Colon (tissue), 2 donors: Measurements from ENCODE around the gene CDC23.
"Not testable (repeated sequence)": the region's sequence is repeated elsewhere in the genome, so short reads cannot be mapped to it uniquely, and the experiment has no call there.

Experiments
- FAIRE-seq: peaks from 2 replicates; lab custom pipeline; 2012; peaks lifted over from hg19 to GRCh38; lab: Jason Lieb, UNC
- donor health status: control.
- donor health status: control.

Gene CDC23

DNA sequence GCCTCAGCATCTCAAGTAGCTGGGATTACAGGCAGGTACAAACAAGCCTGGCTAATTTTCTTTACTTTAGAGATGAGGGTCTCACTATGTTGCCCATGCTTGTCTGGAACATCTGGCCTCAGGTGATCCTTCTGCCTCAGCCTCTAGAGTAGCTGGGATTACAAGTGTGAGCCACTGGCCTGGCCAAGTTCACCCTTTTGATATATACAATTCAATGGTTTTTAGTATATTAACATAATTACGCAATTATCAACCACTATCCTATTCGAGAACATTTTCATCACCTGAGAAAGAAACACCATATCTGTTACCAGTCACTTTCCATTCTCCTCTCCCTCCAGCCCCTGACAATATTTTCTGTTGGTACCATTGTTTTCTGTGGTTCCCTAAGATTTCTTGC lies 3.7 kb upstream of the CDC23 start:
- no peak for FAIRE-seq

DNA sequence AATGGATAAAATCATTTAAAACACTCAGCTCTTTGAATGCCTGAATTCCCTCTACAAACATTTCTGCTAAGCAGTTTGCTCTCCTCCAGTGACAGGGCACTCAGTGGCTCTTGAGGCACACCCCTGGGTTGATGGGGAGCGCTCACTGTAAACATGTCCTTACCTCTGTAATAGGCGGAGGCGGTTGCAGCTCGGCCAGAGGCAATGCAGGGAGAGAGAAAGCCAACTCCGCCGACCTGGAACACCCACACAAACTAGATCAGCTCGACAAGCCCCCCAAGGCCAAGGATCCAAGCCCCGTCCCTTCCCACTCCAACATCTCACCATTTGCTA lies 329 bp downstream of the CDC23 start:
- no peak for FAIRE-seq

DNA sequence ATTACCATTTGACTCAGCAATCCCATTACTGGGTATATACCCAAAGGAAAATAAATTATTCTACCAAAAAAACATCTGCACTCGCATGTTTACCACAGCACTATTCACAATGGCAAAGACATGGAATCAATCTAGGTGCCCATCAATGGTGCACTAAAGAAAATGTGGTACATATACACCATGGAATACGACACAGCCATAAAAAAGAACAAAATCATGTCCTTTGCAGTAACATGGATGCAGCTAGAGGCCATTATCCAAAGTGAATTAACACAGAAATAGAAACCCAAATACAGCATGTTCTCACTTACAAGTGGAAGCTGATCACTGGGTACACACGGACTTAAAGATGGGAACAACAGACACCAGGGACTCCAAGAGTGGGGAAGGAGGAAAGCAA lies 2.1 kb downstream of the CDC23 start:
- FAIRE-seq = no peak

DNA sequence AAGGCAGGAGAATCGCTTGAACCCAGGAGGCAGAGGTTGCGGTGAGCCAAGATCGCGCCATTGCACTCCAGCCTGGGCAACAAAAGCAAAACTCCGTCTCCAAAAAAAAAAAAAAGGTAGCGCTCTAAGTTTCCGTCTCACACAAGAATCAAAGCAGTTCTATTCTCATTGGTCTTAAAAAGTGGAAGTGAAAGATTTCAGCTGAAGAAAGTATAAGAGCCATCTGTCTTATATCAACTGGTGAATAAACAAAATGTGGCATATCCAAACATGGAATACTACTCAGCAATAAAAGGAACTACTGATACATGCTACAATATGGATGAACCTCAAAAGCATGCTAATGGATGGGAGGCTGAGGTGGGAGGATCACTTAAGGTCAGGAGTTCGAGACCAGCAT lies 19.3 kb downstream of the CDC23 start:
- not testable (repeated sequence) for FAIRE-seq

DNA sequence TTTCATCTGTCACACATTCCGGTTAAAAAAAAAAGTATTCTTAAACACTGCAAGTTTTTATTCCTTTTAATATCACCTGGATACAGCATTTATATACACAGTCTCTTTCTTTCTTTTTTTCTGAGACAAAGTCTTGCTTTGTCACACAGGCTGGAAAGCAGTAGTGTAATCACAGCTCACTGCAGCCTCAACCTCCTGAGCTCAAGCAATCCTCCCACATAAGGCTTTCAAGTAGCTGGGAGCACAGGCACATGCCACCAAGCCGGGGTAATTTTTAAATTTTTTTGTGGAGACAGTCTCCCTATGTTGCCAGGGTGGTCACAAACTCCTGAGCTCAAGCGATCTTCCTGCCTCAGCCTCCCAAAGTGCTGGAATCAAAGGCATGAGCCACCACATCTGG lies 20.3 kb downstream of the CDC23 start:
- no peak for FAIRE-seq

DNA sequence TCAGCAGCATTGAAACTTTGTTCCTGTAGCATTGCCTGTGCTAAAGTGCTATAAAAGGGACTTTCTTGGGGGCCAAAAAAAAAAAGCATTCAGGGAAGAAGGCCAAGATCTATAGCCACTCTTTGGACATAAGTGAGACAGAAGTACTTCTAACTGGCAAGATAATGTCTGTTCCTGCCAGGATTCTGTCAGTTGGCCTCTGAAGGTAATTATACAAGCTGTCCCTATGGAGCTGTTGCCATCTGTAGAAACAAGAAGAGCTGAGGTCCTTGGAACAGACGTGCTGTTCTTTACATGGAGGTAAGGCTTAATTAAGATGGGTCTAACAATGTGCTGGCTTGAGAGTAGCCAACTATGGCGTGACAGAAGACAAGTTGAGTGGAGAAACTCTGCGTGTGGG lies 24.5 kb downstream of the CDC23 start:
- no peak for FAIRE-seq

DNA sequence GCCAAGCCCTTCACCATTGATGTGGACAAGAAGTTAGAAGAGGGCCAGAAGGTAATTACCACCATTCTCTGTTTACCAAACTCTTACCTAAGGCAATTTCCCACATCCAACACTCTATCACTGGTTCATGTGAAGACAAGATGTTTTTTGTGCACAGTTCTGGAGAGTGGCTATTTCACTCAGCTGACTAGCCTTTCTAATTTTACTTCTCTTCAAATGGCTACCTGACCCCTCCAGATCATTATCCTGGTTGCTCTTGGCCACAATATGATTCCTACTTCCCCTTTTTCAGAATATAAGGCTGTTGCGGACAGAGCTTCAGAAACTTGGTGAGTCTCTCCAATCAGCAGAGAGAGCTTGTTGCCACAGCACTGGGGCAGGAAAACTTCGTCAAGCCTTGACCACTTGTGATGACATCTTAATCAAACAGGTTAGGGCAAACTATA lies 27.1 kb downstream of the CDC23 start:
- no peak for FAIRE-seq

DNA sequence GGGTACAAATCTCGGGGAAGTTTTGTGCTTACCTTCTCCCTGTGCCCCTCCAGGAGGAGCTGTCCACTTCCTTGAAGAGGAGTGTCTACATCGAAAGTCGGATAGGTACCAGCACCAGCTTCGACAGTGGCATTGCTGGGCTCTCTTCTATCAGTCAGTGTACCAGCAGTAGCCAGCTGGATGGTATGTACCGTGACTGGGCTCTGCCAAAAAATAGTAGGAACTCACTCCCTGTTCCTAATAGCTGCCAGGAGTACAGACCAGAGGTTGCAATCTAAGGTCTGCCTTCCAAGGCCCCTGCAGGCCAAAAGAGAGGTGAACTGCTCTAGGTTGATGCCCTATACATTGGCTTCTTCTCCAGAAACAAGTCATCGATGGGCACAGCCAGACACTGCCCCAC lies 30.3 kb downstream of the CDC23 start:
- FAIRE-seq = no peak

DNA sequence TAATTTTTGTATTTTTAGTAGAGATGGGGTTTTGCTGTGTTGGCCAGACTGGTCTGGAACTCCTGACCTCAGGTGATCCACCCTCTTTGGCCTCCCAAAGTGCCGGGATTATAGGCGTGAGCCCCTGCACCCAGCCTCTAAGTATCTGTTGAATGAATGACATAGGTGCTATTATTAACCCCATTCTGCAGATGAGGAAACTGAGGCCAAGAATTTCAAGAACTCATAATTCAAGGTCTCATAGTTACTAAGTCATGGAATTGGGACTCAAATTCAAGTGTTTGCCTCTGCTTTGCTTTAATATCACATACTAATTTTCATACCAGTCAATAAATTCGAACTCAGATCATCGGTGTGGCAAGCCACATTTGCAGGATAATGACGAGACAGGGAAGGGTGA lies 32.3 kb downstream of the CDC23 start:
- FAIRE-seq = no peak

DNA sequence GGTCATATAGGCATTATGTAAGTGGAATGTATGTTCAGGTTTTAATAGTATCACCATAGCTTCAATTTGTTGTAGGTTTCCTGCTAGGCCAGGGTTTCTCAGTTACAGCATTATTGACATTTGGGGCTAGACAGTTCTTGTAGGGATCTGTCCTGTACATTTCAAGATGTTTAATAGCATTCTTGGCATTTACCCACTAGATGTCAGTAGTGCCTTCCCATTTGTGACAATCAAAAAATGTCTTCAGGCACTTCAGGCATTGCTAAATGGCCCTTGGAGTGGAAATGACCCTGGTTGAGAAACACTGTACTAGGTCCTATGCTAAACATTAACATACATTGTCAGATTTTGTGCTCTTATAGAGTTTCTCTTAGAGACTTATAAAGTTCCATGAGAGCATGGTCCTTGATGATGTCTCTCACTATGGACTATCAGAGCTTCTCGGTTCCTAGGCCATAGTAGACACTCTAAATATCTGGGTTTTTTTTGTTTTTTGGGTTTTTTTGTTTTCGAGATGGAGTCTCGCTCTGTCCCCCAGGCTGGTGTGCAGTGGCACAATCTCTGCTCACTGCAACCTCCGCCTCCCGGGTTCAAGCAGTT lies 32.8 kb downstream of the CDC23 start:
- no peak for FAIRE-seq

DNA sequence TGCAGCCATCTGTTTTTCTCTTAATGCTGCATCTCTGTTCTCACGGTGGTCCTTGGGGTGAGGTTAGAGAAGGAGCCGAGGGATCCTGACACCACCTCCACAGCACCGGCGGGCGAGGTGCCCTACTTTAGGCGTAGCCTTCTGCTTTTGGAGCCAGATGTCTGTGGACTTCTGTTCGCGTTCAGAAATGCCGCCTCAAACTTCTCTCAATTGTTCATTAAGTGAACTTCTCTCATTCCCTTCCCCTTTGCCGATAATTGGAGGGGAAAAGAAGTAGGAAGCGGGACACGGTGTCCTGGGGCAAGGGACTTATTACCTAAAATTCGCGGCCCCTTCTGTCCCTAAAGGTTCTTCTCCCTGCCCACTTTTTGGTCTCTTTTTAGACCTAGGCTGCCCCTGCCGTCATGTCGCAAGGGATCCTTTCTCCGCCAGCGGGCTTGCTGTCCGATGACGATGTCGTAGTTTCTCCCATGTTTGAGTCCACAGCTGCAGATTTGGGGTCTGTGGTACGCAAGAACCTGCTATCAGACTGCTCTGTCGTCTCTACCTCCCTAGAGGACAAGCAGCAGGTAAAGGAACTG lies 33.8 kb downstream of the CDC23 start:
- no peak for FAIRE-seq

DNA sequence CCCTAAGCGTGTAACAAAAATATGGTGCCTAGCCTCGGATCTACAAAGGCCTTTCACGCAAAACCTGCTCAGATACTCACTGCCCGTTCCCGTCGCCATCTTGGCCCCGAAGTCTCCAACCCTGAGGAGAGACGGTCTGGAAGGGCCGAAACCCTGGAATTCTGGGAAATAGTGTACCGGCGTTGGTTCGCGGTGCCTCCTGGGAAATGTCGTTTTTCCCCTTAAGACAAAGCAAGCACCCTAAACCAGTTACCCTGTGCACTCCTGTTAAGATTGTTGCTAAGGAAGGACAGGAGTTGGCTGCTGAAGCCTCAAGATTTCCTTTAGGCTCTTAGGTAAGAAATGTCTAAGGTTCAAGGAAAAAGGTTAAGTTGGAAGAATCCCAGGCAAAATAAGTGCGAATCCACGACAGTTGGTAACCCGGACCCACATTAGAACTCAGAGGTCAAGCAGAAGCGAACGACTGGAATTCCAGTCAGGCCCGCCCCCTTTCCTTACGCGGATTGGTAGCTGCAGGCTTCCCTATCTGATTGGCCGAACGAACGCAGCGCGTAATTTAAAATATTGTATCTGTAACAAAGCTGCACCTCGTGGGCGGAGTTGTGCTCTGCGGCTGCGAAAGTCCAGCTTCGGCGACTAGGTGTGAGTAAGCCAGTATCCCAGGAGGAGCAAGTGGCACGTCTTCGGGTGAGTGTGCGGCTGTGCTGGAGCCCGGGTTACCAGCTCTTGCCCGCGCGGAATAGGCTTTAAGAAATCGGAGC lies 34.4 kb downstream of the CDC23 start, which contains the start of the genes BRD8 and KIF20A:
BRD8 (minus strand) TSS at position 115 of the 761 bp plus-strand sequence; CDS start at position 99, 16 bp downstream.
KIF20A (plus strand) TSS at position 597 of the 761 bp plus-strand sequence. CDS start 569 bp downstream, outside the sequence.
- FAIRE-seq = no peak

DNA sequence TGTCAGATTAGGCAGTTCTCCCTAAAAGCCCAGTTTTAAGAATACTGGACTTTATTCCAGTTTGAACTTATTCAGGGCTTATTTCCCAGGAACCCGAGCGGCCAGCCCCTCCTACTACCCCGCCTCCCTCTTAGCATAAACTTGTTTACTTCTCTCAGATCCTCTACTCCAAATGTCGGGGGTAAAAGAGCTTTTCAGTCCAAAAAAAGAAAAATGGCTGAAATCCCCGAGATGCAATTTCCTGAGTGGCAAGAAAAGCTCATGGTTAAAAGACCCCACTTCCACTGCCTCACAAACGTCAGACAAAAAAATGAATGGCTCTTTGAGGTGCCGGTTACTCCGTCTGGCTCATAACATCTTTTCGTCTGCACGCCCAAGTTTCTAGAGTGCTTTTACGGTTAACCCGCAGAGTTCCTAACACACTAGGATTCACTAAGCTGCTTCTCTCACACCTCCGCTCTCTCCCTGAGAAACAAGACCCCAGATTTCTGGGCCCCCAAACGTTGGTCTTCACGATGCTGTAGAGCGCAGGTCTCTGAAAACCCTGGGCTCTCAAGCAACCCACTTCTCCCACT lies 35.1 kb downstream of the CDC23 start:
- no peak for FAIRE-seq

DNA sequence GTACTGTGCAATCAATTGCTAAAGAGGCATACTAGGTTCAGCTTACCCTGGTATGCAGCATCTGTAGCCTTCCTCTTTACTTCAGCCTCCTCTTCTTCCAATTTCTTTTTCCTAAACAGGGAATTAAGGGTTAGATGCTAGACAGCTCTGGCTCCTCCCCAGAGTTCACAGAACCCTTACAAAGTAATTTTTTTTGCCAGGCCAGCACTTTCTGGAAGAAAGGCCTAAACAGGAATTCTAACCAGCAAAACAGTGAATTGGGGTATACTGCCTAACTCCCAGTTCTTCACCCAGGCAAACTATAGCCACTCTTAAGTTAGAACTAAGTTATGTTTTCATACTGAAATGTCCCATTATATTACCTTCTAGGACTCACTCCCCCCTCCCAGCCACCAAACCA lies 42.8 kb downstream of the CDC23 start:
- no peak for FAIRE-seq

DNA sequence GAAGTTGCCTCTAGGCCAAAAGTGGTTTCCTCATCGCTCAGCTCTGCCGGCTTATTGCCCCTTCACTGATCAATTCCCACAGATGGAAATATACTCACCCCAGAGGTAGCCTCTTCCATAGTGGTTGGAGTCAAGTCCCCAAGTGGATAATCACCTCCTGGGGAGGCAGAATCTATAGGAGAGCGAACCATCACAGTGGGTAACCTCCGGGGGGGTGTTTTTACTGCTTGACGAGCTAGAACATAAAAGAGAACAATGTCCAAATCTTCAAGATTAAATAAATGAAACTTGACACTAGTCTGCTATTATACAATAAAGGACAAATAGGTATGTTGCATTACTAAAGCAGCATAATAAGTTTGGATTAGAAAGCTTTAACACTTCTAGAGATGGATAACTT lies 44.0 kb downstream of the CDC23 start:
- no peak for FAIRE-seq

DNA sequence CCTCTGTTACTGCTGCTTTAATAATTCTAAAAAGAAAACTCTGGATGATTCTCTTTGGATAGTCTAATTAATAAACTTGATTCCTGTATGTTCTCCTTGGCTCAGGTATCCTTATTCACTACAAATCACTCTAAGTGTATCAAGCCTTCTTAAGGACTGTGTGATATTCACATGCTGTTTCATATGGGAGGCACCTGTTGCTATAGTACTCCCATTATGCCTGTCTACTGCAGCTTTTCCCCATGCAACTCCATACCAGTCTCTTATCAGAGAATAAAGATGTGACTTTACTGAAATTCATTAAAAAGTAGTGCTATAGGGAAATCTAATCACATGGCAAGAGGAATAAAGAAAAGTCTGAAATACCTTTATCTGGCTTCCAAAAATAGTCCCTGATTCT lies 49.4 kb downstream of the CDC23 start:
- FAIRE-seq = no peak

DNA sequence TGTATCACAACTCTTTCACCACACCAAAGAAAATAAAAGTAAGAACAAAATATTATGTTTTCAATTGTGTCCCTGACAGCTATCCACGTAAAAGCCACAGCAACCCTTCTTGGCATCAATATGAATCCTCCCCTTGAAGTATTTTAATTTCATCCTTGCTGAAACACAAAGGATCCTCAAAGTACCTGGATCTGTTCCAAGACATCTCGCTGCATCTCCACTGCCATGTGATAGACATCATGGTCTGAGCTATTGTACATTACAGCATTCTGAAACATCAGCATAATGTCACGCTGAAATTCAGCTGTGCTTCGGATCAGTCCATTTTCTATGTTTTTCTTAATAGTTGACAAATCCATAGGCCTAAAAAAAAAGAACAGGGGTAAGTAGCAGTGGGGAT lies 52.4 kb downstream of the CDC23 start:
- no peak for FAIRE-seq

DNA sequence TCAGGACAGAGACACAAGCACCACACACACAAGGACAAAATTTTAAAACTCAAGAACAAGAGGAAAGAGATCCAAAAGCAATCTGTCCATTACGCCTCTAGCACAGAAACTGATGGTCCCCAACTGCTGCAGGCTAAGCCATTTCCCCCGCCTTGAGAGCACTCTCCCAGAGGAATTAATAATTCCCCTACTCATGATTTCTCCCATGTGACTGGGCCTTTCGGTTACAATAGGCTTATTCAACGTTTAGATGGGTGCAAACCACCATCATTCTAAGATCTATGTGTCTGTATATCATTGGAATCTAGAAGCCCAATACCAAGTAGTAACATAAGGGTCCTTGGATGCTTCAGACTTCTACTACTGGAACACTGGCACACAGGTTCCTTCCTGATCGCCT lies 53.5 kb downstream of the CDC23 start:
- FAIRE-seq = no peak

DNA sequence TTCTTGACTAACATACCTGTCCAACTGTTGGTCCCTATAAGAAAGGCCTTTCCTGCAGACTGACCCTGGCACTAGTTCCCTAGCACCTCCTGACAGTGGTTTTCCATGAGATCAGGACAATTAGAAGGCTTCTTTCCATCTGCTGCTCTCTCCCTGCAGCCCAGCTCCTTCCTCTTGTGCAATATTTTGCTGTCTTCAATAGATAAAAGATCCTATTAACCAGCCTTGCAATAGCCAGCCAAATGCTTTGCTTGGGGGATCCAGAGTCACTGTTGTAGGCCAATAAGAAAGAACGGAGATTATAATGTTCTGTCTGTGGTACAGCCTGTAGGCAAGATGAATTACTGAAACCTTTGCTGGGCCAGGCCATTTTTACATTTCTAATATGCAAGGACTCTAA lies 55.5 kb downstream of the CDC23 start:
- FAIRE-seq = no peak

DNA sequence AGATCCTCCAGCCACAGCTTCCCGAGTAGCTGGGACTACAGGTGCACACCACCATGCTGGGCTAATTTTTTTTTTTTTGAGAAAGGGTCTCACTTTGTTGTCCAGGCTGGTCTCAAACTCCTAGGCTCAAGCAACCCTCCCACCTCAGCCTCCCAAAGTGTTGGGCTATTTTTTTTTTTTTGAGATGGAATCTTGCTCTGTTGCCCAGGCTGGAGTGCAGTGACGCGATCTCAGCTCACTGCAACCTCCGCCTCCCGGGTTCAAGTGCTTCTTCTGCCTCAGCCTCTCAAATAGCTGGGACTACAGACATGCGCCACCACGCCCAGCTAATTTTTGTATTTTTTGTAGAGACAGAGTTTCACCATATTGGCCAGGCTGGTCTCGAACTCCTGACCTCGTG lies 57.1 kb downstream of the CDC23 start:
- not testable (repeated sequence) for FAIRE-seq

DNA sequence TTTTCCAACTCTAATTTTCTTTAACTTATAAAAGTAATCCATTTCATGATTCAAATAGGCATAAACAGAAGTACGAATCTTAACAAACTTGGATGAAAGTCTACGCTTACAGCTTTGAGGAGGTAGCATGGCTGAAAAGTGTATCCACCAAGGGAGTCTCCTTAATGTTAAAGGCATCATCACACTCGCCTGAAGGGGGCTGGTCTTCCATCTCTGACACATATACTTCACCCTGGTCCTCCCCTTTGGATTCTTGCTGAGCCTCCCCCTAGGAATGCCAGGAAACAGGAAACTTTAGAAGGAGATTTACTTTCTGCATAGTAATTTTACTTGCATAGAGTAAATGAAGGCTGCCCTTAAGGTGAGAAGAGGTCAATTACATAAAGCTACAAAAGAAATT lies 63.6 kb downstream of the CDC23 start:
- no peak for FAIRE-seq

DNA sequence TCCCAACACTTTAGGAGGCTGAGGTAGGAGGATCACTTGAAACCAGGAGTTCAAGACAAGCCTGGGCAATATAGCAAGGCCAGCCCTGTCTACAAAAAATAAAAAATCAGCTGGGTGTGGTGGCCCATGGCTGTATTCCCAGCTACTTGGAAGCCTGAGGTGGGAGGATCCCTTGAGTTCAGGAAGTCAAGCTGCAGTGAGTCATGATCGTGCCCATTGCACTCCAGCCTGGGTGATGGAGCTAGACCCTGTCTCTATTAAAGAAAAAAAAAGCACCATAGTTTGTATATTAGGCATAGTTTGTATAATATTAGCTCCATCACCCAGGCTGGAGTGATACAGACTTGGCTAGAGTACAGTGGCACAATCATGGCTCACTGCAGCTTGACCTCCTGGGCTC lies 64.3 kb downstream of the CDC23 start:
- FAIRE-seq = no peak

DNA sequence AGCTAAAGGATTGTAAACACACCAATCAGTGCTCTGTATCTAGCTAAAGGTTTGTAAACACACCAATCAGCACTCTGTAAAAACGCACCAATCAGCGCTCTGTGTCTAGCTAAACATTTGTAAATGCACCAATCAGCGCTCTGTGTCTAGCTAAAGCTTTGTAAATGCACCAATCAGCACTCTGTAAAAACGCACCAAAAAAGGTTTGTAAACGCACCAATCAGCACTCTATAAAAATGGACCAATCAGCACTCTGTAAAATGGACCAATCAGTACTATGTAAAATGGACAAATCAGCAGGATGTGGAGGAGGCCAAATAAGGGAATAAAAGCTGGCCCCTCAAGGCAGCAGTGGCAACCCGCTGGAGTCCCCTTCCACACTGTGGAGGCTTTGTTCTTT lies 69.5 kb downstream of the CDC23 start:
- FAIRE-seq = not testable (repeated sequence)
